ENCODE measurements around the gene PELI1.
"Not testable (repeated sequence)": the region's sequence is repeated elsewhere in the genome, so short reads cannot be mapped to it uniquely, and the experiment has no call there.

The PELI1 gene

DNA sequence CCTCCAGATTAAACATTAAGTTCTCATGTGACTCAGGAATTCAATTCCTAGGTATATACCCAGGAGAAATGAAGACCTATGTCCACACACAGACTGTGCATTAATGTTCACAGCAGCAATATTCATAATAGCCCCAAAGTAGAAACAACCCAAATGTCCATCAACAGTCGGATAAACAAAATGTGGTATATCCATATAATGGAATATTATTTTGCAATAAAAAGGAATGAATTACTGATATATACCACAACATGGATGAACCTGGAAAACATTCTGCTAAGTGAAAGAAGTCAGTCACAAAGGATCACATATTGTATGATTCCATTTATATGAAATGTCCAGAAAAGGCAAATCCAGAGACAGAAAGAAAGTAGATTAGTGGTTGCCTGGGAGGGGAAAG, 20.5 kb downstream of the PELI1 start:
- no peak for DNase-seq (ENCODE audit: low spot score)

DNA sequence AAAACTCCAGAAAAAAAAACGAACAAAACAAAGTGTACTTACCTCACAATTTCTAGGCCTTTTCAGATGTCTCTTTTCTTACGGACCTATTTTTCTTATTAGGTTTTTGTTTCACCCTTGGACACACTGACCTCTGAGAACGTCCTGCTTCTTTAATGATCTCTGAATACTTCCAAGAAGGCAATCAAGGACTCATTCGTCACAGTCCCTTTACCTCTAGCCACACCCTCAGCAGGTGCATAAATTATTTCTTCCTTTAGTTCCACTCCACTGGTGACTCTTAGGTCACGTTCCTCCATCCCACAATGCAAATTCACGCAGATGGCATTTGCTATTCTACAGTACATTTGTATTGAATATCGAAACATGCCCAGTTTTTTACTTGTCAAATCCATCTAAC, 21.9 kb downstream of the PELI1 start:
- DNase-seq (ENCODE audit: low spot score) = no peak

DNA sequence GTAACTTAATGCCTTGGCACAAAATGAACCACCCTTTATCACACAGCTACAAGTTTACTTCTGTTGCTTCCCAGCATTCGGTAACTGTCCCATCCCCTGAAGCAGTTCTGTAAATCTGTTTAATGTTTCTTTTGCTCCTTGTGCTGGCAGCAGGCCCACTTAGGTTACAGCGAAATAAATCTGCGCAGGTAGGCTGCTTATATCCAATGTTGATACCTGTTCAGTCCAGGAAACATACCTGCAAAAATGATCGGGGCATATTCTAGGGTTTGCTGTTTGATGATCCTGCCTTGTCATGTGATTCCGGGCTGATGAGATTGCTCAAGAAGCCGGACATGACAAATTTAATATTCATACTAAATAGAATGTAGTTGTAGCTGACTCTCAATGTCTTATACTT, 23.3 kb downstream of the PELI1 start:
- DNase-seq (ENCODE audit: low spot score) = no peak

DNA sequence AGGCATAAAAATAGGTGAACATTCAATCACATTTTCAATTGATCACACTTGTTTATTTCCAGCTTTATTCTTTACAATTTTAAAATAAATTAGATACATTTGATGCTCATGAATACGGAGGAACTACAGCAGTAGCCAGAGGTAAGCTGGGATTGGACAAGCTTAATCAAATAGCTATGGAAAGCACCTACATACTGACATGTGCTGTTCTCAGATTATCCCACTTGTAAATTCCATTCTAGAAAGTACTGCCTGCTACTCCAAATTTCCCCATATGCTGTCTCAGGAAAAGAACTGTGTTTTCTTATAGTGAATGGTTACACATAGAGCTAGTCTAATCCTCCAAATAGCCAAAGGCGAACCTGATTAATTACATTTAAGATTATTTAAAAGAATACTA, 24.2 kb downstream of the PELI1 start:
- no peak for DNase-seq (ENCODE audit: low spot score)

DNA sequence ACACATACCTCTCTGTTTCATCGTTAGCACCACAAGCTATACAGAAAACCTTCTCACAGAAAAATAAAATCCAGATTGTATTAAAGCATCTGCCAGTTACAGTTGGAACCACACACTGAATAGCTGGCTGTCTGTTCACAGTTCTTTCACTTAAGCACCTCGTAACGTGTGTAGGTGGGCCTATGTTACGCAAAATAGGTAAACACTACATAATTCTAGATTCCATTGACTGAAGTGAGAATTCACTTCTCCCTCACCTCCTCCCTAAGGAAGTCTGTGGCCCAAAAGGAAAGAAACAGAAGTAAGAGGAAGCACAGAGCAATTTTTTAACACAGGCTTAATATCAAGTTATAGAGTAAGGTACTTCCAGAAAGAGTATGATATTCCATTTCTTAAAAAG, 24.9 kb downstream of the PELI1 start:
- DNase-seq (ENCODE audit: low spot score) = no peak

DNA sequence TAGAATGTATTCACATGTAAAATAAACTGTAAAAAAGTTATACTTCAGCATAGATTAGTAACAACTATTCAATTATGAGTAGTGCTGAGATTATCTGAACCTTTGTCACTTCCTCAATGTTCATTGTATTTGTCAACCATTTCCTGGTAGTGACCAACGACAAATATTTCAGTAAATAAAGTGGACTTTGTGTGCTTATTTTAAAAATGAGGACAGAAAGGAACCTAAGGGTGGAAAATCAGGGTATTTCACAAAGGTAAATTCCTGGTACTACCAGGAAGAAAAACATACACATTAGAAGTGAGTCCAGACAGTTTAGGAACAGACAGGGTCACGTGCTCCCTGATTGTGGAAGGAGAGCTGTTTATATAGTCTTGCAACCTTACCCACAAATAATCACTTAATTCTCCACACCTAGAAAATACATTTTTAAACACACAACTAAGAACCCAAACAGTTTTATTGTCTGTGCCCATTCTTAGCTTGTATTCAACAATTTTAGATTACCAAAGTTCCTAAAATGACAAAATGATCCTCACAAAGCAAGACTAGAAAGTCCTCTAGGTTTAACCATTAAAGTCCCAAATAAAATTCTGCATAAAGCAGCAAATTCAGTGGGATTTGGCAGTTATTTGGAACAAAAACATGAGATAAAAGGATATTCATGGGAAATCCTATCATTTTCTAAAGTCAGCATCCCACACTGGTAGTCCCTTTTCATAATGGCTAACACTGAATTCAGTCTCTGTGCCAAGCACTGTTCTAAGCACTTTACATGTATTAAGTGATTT, 28.2 kb downstream of the PELI1 start:
- DNase-seq (ENCODE audit: low spot score) = no peak

DNA sequence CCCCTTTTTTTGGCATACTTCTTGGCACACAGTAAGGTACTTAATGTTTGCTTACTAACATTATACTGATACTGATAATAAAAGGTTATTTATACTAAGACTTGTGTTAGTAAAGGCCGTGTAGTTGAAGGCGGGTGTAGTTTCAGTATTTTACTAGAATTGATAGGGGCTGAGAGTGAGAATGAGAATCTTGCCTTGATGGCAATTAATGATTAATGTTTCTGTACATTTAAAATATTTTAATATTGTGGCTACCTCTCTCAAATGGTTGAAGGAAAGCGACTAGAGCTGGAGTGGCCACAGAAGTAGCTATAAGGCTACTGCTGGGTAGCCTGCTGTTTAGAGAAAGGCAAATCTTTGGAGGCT, 29.3 kb downstream of the PELI1 start:
- no peak for DNase-seq (ENCODE audit: low spot score)

DNA sequence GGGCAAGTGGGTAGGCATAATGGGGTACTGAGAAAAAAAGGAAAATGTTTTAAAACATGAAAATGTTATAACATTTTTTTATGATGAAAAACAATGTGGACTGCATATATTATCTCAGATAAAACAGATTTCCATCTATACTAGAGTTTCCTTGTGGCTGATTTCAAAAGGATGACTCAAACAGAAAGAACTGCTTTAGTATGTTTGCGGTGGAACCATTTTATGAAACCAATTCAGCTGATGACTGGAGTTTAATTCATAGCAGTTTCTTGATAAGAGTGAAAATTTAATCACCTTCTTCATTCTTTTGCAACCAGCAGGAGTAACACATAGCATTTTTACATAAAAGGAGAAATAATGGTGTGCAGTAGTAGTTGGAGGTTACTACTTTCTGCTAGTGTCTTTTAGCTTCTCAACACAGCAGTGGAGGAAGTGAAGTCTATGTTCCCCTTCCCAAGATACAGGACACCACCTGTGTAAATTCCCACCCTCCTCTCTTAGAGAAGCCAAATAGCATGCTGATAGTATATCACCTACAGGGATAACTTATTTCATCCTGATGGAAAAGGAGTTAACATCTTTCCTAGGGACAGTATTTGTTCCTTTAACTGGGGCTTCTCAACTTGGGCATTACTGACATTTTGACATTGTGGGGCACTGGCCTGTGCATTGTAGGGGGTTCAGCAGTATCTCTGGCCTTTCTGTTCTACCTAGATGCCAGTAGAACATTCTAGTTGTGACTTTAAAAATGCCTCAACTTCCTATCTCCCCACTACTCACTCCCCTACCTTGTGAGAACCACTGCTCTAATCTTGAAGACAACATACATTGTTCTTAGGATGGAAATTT, 29.9 kb downstream of the PELI1 start:
- DNase-seq (ENCODE audit: low spot score) = no peak

DNA sequence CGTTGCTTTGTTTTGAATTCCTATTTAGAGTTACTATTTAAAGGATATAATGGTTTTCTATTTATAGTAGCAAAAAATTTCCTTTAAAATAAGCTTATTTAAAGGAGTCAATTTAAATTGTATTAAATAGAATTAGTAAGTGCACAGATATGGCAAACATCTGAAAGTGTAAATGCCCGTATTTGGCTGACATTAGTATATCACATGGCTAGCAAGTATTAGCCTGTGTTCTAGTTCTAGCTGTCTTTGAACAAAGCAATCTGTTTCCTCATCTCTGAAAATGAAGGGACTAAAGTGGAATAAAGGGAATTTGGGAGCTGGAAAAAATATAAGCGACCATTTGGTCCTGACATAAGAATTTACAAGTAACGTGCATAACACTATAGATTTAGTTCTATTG, 32.2 kb downstream of the PELI1 start:
- DNase-seq (ENCODE audit: low spot score) = no peak

DNA sequence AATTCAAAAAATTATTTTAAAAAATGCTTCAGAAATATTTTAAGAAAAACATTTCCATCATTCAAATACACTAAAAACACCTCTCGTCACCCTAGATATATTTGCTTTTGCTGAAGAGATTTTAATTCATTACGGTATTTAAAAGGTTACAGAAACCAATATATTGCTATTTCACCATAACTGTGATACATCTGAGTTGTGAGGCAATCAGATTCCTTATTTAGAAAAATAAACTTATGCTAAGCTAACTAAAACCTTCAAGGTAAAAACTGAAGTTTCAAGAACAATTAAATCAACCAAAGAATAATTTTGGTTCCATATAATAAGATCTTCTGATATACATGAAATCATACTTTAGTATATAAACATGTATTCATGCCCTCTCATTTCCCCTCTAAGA, 32.8 kb downstream of the PELI1 start:
- DNase-seq (ENCODE audit: low spot score) = no peak

DNA sequence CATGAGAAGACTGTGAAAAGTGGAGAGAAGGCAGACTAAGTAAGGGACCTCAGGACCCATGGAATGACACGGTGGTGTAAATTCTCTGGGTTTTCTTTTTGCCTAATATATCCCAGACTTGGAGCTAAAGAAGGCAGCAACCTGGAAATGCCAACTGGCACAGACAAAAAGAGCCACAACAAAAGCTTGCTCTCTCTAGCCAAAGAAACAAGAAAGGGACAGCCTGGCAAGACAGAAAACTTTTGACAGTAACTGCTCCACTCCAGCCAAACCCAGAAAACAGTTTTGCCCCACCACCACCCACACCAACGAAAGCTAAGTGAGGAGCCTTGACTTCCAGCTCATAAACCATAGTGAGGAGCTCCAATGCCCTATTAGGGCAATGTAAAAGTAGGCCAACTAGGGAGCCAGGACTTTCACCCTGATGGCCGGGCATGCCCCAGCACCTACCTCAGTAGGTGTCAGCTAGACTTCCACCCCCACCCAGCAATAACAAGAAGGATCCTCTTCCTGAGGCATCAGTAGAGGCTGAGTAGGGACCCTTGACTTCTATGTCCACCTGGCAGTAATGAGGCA, 35.5 kb downstream of the PELI1 start:
- no peak for DNase-seq (ENCODE audit: low spot score)

DNA sequence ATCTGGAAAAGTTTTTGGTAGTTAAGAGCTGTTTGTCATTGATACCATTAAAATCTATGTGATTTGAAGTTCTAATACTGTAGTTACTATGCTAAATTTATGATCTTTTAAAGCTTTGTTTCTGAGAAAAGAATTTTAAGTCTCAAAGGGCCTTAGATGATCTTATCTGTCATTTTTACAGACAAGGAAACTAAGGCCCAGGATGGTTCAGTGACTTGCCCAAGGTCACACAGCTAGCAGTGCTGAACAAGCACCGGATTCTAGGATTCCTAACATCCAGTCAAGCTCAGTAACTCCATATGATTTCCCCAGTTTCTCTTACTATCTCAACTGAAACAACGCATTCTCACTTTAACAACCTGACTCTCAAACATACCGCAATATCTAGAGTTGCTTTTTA, 37.7 kb downstream of the PELI1 start:
- no peak for DNase-seq (ENCODE audit: low spot score)

DNA sequence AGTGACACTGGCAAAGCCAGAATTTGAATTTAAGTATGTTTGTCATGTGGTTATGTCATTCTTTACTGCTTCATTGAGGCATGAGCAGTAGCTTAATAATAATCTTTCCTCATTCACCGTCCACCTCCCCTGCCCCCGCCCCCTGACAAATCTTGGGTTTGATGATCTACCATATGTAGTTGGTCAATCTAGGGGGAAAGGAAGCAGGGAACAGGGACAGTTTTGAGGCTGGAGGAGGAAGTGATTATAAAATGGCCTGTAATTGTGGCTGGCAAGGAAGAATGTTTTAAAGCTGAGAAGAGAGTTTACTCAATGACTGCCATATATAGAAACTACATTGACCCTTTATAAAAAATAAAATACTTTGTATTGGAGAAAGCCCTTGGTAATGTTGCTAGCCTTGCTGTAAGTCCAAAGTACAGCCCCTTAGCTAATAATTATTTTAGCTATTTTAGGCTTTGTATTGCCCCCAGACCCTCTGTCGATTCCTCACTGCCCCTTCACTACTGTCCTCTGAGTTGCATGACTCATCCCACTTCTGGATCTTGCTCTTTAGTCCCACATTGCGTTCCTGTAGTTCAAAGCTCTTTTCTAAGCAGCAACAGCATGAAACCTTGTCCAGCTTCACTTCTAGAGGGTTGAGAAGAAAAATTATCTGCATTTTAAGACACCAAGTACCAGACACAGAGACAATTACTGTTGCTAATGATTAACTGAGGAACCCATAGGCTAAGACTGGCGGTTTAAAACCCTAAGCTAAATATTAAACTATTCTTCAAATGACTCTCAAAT, 38.4 kb downstream of the PELI1 start:
- DNase-seq (ENCODE audit: low spot score) = no peak

DNA sequence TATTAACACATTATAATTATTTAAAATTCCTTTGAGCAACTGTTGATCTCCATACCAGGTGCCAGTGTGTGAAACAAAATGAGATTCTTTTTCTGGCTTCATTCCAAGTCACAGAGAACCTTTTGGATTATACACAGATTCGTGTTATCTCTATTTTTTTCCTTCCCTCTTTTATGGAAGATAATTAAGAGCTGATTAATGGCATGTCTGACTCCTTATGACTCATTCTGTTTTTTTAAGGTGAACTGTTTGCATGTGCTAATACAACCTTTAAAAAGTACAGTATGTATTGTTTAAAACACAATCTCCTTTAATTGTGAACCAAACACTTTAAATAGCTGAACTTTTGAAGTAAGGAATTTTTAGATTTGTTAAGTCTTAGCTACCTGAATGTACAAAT, 39.3 kb downstream of the PELI1 start:
- DNase-seq (ENCODE audit: low spot score) = no peak

DNA sequence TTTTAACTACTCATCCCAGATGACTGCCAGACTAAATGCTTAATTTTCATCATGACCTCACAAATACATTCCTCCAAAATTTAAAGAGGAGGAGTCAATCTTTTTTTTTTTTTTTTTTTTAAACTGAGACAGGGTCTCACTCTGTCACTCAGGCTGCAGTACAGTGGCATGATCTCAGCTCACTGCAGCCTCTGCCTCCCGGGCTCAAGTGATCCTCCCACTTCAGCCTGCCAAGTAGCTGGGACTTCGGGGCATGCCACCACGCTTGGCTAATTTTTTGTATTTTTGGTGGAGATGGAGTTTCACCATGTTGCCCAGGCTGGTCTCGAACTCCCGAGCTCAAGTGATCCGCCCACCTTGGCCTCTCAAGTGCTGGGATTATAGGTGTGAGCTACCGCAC, 41.5 kb downstream of the PELI1 start:
- DNase-seq (ENCODE audit: low spot score) = not testable (repeated sequence)

DNA sequence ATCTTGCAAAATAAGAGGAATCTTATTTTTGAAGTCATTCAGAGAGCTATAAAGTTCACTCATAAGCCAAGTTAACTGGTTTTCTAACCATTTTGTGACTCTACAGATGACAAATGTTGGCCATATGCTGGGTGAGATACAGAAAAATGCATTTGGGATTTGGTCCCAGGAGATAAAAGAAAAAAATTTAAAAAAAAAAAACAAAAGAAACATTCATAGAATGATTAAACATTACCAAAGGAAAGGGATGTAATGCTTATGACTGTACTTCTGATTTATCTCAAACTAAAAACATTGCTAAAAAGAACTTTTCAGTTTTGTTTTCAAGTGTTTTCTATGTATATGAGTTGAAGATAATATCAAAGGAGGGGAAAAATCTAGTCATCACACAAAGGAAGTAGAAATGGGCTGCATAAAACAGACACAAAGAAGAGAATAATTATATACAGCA, 43.1 kb downstream of the PELI1 start:
- DNase-seq (ENCODE audit: low spot score) = no peak

DNA sequence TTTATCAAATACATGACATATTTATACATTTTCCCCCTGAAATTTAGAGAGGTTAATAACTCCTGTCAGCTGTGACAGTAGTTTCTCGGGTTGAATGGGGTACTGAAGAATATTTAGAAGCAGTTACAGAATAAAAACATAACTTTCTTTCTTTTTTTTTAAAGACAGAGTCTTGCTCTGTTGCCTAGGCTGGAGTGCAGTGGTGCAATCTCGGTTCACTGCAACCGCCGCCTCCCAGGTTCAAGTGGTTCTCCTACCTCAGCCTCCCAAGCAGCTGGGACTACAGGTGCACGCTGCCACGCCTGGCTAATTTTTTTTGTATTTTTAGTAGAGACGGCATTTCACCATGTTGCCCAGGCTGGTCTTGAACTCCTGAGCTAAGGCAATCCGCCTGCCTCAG, 43.6 kb downstream of the PELI1 start:
- DNase-seq (ENCODE audit: low spot score) = not testable (repeated sequence)

DNA sequence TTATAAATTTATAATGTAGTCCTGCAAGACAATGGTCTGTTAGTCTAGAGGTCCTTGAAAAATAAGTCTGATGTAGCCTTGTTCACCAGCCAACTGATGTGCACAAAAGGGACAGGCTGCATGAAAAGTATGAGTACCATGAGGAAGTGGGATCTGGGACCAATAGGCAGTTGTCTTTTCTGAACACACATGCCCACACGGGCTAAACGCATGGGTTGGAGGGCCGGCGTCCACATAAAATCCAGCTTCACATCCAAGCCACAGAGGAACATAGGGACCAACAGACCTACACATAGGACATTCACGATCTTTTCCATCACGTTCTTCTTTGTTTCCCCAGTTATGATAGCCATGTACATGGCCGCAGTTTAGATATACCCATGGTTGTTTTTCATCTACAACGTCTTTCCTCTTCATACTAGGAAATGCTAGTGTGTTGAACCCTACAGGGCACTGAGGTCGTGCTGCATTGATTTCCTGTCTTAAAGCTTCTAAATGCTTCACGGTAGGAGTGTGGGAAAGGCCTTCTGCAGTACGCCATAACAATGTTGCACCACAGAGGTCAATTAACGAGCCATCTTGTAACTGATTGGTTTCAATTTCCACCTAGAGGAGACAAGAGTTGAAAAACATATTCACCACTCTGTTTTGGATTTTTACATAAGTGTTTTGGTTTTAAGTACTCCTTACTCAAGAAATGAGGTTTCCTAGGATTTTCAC, 49.4 kb downstream of the PELI1 start:
- no peak for DNase-seq (ENCODE audit: low spot score)

DNA sequence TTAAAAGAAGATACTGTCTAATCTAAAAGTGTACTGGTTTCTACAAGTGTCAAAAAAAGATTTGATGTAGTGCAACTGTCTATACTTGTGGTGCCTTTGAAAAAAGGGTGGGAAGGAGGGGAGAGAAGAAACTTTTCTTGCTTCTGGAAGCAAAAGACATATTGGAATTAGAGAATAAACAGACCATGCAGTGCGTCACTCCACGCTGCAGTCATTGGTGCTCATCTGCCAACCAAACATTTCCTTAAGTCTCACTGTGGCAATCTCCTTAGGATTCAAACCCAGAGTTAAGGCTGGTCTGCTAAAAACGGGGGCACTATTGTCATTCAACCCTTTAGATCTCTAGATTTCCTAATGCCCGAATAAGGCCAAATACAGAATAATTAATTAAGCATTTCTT, 50.9 kb downstream of the PELI1 start:
- no peak for DNase-seq (ENCODE audit: low spot score)

DNA sequence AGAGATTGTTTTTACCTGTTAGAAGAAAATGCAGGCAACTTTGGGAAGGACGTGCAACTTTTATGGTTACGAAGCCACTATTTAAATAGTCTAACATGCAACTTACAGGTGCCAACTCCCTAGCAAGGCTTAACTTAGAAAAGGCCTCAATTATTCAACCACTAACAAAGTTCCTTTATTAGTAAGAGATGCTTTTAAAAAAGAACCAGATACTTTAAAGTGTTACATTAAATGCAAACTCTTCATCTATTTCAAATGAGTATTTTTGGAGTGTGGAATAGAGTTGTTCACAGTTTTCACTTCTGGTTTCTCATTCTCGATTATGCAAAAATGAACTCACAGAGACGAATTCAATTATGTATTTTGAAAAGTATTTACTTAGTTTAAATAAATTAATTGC, 51.7 kb downstream of the PELI1 start:
- no peak for DNase-seq (ENCODE audit: low spot score)

DNA sequence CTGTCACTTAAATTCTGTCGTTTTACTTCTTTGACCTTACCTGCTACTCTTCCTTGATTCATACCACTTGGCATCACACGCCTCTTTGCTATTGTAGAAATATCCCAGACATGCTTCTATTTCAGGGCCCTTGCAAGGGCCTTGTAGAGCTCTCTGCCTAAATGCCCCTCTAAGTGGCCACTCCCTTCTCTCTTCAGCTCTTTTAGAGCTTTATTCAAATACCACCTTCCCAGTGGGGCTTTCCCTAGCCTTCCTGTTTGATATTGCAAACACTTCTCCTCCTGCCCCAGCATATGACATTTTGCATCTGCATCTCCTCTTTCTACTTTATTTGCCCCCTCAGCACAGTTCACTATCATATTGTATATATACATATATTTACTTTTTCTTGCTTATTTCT, 54.0 kb downstream of the PELI1 start:
- no peak for DNase-seq (ENCODE audit: low spot score)

Data from ecto neural progenitor cell (in vitro differentiated cells).